SK-N-SH (cell line): ENCODE data around the gene ARL5A.

Experiments used
- CTCF ChIP-seq: fragments of 200-600 bp; sonication (generic); IDR thresholded peaks from 2 replicates; pipeline ENCODE4 v1.6.1; 2017; ENCODE audit warnings: antibody characterized with exemption, mild to moderate bottlenecking, moderate library complexity
- NFIC ChIP-seq: IDR thresholded peaks from 2 replicates; pipeline ENCODE4 v1.4.0; 2012; ENCODE audit warnings: borderline replicate concordance
- POLR2AphosphoS5 ChIP-seq: IDR thresholded peaks from 2 replicates; pipeline ENCODE4 v1.6.1; 2012; ENCODE audit warnings: low read depth, low read length
- RCOR1 ChIP-seq: fragments of 150-350 bp; IDR thresholded peaks from 2 replicates; pipeline ENCODE4 v1.6.1; 2017; ENCODE audit warnings: antibody characterized with exemption, low read length
- RFX5 ChIP-seq: IDR thresholded peaks from 2 replicates; pipeline ENCODE4 v1.6.1; 2012; ENCODE audit warnings: mild to moderate bottlenecking, improper control_type of control experiment, low read length
- SIN3A ChIP-seq: IDR thresholded peaks from 2 replicates; pipeline ENCODE4 v1.6.1; 2012; ENCODE audit warnings: low read depth, mild to moderate bottlenecking, low read length, moderate library complexity, borderline replicate concordance
- ZBTB33 ChIP-seq: IDR thresholded peaks from 2 replicates; pipeline ENCODE4 v1.4.0; 2012; ENCODE audit warnings: low read depth, borderline replicate concordance

- peak; percentile 86 for TF ChIP-seq CTCF
- TF ChIP-seq NFIC, result no peak
- TF ChIP-seq POLR2AphosphoS5, result no peak
- no peak for TF ChIP-seq RCOR1
- TF ChIP-seq ZBTB33, result no peak
- TF ChIP-seq SIN3A, result no peak
- TF ChIP-seq RFX5, result no peak
Observed at GRCh38 chr2:151808258-151809072, 19.8 kb downstream of the ARL5A start.
